ENCODE measurements around the gene VPS8.

The VPS8 gene

DNA sequence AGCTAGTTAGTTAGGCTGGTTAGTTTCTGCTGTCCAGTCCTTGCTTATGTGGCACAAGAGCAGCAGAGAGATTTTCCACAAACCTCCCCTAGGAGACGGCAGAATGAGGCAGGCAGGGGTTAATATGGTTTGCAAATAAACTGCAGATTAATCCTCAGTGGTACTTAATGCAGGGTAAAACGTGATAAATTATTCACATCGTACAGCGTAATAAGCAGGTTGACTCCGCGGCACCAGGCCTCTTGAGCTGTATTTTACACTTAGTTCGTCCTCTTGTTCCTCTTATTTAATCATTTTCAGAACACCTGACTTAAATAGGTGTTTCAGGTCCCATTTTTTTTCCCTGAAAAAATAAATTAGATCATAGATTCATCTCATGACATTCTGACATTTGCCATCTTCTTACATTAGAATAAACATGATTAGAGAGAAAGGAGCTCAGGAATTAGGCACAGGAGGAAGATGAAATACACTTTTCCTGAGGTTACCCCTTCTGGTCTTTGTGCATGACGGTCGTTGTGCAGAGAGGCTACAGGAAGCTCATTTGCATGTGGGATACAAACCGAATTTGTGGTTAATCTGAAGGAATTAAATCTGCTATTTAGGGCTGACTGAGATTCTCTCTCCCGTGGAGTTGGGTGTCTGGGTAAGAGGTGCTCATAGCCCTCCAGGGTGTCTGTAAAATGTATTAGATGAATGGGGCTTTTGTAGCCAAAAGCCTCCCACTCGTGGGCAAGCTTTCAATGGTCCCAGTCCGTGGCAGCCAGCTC, 27.1 kb upstream of the VPS8 start:
- DNase-seq (ENCODE audit: low read depth in 2 of 2) = no peak

DNA sequence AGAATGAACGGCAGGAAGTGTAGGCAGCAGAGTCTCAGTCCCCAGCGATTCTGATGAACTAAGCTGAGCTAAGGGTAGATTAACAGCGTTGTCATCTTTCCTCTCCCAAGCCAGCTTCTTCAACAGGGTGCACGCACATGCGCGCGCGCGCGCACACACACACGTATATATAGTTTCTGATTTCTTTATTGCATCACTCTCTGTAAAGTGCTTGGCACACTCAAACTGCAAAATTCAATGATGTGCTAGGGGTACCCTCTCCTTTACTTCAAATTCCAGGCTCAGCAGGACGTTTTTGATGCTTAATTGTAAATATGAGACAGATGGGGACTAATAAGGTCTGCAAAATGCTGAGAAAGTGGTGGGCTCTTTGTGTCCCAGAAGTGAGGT, 26.1 kb upstream of the VPS8 start:
- no peak for DNase-seq (ENCODE audit: low read depth in 2 of 2)

DNA sequence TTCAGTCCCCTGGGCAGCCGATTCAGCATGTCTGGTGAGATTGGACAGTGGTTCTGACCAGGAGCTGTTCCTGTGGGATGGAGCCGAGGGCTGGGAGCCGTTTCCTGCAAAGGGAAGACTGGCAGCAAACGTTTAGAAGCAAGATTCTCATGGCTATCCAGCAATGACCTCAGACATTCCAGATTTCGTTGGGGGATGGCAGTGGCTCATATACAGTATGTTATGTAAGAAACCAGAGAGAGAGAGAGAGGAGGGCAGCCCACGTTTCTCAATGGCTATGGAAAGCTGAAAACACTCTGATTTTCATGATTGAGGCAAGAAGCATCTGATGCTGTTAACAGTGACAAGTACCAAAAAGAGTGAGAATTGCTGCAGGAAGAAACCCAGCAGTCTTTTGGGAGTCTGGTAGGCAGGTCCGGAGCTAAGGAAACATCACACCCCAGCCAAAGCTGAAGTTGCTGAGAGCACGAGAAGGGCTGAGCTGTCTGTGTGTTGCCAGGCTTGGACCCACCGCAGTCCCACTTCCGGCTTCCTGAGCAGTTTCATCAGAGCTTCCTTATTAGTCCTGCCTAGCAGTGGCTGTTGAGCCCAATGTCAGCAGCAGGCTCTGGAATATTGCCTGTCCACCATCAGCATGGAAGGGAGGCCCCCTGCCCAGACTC, 25.6 kb upstream of the VPS8 start:
- DNase-seq (ENCODE audit: low read depth in 2 of 2) = no peak

DNA sequence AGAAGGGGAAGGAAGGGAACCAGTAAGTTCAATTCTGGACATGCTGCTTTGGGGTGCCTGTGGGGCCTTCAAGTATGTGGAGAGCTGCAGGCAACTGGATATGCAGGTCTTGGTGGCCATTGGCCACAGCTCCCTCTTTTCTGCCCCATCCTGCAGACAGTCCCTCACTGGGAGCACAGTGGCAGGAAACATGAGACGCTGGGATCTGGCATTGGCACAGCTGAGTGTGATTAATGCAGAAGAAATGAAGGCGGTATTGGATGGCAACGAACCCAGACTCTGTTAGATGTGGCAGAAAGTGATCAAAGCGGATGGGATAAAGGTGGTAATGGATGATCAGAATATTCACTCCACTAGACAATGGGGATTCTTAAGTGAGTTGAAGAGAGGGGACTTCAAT, 23.2 kb upstream of the VPS8 start:
- no peak for DNase-seq (ENCODE audit: low read depth in 2 of 2)

DNA sequence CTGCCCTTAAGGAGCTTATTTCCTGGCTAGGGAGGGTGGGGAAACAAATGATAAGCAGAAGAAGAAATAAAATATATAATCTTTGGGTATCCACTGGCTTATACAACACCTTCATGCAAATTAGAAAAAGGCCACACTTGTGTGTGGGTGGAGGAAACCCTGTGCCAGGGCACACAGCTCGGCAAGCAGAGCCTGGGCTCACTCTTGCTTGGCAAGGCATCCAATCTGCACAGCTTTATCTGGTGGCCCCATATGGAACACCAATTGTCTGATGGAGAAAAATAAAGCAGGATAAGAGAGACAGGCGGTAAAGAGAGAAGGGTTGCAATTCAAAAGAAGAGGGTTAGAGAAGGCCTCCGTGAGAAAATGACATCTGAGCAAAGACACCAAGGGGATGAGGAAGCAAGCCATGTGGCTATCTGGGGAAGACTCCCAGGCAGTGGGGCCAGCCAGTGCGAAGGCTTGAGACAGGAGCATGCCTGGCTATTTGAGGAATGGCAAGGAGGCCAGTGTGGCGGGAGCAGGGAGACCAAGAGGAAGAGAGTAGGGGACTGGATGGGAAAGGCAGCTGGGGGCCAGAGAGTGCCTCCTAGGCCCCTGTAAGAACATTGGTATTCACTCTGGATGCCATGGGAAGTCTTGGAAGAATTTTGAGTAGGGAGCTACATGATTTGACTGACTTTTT, 22.5 kb upstream of the VPS8 start:
- no peak for DNase-seq (ENCODE audit: low read depth in 2 of 2)

DNA sequence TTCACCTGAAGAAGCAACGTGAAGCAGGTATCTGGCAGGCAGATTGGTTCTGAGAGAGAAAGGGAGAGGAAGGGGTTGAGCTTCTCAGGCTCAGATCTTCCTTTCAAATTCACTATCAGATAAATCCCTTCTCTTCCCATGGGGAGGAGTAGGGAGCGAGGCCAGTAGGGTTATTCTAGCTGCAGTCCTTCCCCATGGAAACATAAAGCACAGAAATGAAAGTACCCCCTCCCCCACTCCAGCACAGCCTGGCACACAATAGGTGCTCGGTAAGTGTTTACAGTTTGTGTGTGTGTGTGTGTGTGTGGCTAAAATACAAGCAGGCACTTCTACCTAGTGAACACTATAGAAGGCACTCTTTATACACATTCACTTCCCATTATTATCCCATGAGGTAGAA, 20.8 kb upstream of the VPS8 start:
- DNase-seq (ENCODE audit: low read depth in 2 of 2) = no peak

DNA sequence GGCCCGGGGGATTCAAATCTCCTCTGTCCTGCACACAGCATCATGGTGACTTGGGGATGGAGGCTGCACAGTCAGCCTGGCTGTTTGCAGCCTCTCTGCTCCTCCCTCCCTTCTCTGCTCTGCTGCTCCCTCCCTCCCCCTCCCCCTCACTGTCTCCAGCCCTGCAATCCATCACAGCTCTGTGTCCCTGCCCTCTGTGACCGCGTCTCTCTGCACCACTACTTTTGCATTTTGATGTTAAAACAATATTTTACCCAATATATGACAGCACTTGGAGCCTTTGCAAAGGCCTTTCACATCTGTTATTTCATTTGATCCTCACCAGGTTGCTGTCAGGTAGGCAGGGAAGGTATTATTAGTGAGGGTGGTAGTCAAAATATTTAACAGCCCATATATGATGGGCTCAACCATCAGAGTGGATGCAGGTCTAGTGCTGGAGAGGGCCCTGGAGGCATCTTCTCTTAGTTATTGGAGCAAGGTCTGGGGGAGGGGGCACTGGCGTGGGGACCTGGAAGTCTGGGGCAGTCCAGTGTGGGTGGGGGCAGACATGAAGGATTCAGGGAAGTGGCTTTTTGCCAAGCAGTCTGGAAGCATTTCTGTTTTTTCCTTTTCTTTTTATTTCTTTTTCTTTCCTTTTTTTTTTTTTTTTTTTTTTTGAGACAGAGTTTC, 16.3 kb upstream of the VPS8 start:
- no peak for DNase-seq (ENCODE audit: low read depth in 2 of 2)

DNA sequence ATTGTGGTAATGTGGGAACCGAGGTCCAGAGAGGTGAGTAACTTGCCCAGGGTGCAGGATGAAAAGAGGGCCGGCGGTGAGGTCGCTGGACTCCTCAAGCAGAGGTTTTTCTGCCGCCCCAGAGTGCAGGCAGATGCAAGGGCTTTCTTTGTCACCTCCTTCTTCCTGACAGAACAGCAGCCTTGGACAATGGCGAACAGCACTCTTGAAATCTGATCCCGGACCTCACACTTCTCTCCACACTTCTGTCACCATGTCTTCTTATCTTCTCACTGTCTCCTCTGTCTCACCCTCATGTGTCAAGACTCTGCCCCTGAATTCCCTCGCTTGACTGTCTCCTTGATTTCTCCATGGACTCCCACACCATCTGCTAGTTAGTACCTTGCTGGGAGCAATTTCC, 15.4 kb upstream of the VPS8 start:
- no peak for DNase-seq (ENCODE audit: low read depth in 2 of 2)

DNA sequence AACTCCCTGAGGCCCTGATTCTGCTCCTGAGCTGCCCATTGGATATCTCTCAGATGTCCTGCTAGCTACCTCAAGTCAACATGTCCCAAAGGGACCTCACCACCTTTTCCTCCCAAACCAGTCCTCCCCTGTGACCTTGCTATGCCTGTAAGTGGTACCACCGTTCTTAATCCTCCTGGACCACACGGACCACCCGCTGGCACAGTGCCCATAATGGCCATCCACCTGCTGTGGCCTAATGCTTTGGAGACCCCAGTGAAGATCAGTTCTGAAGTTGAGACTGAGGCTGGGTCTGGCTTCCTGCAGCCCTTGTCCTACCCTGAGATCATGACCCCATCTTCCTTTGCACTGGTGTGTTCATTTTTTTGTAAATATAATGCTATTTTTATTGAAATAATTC, 15.0 kb upstream of the VPS8 start:
- DNase-seq (ENCODE audit: low read depth in 2 of 2) = no peak

DNA sequence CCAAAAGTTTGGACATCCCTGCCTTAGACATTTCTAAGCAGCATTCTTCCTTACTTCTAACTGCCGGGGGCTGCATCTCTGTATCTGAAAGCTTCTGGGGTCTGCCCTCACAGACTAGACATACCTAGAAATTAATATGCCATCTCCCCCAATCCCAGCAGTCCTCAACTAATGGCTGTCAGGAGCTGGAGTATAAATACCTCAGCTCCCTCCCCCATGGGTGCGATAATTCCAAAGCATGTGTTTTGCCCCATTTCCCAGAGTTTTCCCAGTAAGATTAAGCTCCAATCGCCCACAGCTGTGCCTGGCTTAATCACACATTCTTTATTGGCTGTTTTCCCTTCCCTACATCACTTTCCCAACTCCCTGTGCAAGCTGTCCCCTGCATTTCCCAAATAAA, 13.8 kb upstream of the VPS8 start:
- no peak for DNase-seq (ENCODE audit: low read depth in 2 of 2)

DNA sequence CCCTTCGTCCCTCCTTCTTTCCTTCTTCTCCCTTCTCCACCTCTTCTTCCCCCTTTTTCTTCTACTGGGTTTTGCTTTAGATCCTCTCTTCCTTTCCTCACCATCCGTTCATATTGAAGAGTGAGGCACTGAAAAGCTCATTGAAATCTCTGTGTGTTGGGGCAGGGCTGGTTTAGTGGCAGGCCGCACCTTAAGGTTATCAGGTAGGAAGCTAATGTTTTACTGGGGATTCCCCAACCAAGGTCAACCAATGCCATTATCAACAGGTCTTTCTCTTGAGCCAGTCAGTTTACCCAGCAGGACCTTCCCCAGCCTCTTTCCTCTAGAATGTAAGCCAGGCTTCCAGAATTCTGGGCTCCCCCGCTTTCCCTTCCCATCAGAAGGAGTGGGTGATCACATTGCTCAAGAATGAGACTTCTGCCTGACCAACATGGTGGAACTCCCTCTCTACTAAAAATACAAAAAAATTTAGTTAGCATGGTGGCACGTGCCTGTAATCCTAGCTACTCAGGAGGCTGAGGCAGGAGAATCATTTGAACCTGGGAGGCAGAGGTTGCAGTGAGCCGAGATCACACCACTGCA, 11.5 kb upstream of the VPS8 start:
- no peak for DNase-seq (ENCODE audit: low read depth in 2 of 2)

DNA sequence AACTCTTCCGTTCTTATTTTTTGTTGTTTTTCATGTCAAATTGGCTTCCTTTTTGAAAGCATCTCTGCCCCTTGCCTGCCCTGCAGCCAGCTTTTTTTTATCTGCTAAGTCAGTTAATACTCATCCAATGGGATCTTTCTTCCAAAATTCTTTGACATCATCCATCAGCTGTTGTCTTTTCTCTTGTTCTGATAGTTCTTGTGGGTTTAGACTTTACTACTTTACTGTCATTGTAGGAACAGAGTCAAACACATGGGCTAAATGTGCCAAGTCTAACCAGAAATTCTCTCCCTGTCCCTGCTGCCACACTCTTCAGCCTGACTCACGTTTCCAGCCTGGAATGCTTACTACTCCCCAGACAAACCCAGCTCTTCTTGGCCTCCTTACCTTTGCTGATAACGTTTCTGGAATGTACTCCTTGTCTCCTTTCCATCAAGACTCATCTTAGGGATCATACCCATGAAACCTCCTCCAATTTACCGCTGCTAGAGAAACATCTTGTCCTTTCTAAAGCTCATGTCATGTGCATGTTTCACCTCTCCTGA, 10.7 kb upstream of the VPS8 start:
- DNase-seq (ENCODE audit: low read depth in 2 of 2) = no peak

DNA sequence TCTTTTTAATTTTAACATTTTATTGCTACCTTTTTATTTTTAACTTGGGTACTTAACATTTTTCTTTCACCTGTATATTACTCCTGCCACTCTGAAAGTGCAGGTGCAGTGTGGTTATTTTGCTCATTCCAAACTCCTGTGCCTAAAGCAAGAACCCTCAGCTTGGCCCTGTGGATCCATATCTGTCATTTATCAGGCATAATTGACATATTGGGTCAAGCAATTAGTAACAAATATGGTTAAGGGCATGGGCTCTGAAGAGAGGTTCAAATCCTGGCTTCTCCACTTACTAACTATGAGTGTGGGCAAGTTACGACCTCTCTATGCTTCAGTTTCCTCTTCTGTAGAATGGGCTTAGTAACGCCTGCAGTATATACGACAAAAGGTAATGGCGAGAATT, 9.8 kb upstream of the VPS8 start:
- DNase-seq (ENCODE audit: low read depth in 2 of 2) = no peak

DNA sequence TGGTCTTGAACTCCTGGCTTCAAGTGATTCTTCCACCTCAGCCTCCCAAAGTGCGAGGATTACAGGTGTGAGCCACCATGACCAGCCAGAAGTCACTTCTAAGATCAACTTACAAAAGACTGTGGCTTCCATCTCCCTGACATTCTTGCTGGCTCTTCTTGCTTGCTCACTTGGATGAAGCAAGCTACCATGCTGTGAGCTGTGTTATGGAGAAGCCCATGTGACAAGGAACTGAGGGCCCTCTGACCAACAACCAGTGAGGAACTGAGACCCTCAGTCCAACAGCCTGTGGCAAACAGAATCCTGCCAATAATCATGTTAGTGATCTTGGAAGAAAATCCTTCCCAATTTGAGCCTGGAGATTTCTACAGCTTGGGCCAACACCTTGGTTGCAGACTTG, 7.2 kb upstream of the VPS8 start:
- DNase-seq (ENCODE audit: low read depth in 2 of 2) = no peak

DNA sequence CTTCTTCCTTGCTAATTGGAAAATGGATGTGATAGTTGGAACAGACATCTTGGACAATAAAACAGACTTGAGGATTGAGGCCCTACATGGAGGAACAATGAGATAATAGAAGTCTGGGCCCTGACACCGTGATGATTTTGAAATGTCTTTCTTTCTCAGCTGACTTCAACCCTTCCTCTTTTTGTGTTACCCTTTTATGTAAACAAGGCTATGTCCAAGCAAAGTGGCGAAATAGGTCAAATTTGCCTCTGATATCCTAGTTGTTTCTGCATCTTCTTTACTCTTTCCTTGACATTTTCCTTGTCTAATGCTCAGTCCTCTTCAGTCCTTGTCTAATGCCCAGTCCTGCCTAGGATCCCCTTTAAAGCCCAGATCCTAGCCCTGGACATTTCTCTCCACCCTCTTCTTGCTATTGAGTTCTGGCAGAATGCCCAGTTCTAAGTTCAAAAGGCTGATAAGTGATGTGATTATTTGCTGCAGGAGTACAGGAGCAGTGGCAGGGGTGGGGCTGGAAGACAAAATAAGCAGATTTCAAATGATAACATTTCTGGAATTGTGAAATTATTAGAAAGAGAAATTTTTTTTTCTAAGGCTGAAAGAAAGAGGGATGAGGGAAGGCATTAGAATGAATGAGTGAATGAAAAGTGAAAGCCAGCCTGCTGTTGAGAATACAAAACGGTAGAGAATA, 6.5 kb upstream of the VPS8 start:
- no peak for DNase-seq (ENCODE audit: low read depth in 2 of 2)

DNA sequence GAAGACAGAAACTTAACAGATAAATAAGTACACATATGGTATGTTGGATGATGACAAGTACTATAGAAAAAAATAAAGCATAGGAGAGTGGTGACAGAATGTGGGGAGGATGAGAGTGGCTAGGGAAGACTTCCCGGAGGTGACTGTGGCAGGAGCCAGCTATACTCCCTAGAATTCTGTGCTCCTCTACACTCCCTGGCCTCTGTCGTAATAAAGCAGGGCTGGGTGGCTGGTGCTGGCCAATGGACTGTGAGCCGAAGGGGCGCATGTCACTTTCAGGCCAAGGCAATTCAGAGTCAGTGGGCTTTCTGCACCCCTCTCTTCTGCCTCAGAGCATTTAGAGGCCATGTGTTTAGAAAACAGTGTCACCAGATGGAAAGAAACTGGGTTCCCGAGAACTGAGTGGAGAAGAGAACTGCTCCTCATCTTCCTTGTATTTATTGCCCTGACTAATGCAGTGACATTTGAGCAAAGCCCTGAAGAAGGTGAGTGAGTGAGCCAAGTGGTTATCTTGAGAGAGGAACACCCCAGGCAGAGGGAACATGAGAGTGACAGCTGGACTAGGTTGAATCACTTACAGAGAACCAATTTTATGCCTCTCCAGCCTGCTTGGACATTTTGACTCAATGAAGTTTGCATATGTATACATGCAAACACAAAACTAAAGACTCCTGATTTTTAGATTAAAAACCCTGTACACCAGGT, 5.2 kb upstream of the VPS8 start:
- DNase-seq (ENCODE audit: low read depth in 2 of 2) = no peak

DNA sequence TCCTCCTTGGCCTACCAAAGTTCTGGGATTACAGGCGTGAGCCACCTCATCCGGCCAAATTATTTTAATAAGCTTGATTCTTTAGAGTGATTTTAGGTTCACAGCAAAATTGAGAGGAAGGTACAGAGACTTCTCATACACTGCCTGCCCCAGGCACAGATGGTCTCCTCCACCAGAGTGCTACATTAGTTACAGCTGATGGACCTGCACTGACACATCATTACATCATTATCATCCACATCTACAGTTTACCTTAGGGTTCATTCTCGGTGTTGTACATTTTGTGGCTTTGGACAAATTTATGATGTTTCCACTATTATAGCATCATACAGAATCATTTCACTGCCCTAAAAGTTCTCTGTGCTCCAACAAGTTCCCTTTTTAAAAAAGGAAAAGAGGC, 4.4 kb upstream of the VPS8 start:
- DNase-seq (ENCODE audit: low read depth in 2 of 2) = no peak

DNA sequence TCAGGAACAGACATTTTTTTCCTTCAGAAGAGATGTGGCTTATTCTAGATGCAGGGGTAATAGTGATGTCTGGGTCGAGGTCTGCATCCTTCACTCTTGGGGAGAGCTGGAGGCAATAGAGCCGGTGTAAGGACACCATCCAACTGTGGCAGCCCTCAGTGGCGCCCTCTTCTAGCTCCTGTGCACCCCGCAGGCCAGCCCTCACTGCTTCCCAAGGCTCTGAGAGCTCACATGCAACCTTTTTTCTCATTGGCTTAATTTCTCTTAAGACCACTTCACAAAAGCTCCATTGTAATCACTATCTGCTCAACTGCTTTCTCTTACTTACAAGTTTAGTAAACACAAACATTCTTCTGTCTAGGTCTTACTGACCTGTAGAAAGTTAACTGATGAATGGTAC, 3.9 kb upstream of the VPS8 start:
- no peak for DNase-seq (ENCODE audit: low read depth in 2 of 2)

DNA sequence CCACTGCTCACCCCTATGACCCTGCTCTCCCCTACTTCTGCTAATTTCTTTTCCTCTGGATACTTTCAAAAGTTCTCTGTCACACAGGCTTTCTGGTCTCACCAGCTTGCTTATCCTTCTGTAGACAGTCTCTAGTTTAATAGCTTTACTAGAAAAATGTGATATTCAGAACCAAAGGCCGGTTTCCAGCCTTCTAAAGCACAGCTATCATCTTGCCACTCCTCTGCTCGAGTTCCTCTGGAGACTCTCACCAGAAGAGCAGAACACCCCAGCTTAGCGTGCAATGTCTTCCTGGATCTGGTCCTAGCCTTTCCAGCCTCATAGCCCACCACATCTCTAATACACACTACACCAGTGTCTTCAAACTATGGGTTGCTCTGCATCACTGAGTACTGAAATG, 1.8 kb upstream of the VPS8 start:
- DNase-seq (ENCODE audit: low read depth in 2 of 2) = no peak

DNA sequence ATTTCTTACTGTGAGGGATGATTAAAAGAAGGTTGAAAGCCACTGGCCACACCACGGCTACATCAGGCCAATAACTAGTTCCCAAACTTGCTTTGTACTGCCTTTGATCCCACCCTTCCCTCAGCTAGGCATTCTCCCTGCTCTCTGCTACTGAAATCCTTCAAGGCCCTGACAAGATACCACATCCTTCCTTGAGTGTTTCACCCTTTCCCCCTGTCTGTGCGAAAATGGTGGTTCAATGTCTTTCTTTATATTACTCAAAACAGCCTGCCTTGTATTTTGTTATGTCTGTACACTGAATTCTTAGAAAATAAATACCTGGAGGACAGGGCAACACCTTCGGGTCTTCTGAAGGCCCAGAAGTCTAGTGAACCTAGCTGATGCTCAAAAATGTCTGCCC, 932 bp upstream of the VPS8 start:
- DNase-seq (ENCODE audit: low read depth in 2 of 2) = no peak

DNA sequence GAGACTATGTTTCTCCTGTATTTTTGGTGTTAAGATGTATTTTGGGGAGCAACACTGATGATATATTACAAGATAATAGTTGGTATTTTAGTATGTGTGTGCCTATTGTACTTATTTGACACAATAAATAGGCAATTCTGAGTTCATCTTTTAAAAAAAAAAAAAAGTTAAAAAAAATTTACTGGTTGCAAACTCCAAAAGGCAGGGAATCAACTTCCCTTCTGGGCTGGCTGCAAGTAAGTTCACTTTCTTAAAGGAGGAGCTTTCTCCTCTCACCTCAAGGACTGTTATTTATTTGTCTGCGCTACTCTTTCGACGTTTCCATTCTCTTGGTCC, 335 bp upstream of the VPS8 start:
- no peak for DNase-seq (ENCODE audit: low read depth in 2 of 2)

Measured in stimulated activated CD4-positive, alpha-beta T cell treated with anti-CD3 and anti-CD28 coated beads, Interleukin-12 subunit alpha, Interleukin-12 subunit beta, amount 100 ng/mL, for 24 hours (primary cell).